AG09319 (cell line): ENCODE measurements around the gene EDN1.

Source experiments
- DNase-seq: peaks from one replicate; pipeline ENCODE4 v3.0.0-alpha.2; 2010; ENCODE audit warnings: low read depth; ENCODE audit errors: extremely low read depth
- TF ChIP-seq, protein P1 (sequence below): IDR thresholded peaks from 2 replicates; pipeline ENCODE4 v1.5.1; 2011; ENCODE audit warnings: low read depth, mild to moderate bottlenecking, inconsistent platforms, low read length, moderate library complexity

EDN1 gene

DNA sequence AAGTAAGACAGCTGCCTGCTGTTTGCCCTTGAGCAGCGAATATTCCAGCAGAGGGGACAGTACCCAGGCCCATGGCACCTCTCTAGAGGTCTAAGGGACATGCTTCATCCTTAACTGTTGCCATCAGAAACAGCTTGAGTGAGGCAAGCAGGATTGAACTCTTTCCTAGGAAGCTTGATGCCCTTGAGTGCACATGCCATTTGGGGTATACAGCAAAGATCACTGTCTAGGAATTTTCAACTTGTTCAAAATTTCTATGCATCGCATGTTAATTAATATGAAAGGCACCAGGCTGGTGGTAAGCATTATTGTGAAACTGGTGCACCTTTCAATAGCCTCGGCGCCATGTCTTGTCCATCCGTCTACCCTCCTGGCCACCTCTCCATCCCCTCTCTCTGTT, 54.1 kb downstream of the EDN1 start:
- no peak for DNase-seq
- TF ChIP-seq, protein P1, sequence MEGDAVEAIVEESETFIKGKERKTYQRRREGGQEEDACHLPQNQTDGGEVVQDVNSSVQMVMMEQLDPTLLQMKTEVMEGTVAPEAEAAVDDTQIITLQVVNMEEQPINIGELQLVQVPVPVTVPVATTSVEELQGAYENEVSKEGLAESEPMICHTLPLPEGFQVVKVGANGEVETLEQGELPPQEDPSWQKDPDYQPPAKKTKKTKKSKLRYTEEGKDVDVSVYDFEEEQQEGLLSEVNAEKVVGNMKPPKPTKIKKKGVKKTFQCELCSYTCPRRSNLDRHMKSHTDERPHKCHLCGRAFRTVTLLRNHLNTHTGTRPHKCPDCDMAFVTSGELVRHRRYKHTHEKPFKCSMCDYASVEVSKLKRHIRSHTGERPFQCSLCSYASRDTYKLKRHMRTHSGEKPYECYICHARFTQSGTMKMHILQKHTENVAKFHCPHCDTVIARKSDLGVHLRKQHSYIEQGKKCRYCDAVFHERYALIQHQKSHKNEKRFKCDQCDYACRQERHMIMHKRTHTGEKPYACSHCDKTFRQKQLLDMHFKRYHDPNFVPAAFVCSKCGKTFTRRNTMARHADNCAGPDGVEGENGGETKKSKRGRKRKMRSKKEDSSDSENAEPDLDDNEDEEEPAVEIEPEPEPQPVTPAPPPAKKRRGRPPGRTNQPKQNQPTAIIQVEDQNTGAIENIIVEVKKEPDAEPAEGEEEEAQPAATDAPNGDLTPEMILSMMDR = no peak

DNA sequence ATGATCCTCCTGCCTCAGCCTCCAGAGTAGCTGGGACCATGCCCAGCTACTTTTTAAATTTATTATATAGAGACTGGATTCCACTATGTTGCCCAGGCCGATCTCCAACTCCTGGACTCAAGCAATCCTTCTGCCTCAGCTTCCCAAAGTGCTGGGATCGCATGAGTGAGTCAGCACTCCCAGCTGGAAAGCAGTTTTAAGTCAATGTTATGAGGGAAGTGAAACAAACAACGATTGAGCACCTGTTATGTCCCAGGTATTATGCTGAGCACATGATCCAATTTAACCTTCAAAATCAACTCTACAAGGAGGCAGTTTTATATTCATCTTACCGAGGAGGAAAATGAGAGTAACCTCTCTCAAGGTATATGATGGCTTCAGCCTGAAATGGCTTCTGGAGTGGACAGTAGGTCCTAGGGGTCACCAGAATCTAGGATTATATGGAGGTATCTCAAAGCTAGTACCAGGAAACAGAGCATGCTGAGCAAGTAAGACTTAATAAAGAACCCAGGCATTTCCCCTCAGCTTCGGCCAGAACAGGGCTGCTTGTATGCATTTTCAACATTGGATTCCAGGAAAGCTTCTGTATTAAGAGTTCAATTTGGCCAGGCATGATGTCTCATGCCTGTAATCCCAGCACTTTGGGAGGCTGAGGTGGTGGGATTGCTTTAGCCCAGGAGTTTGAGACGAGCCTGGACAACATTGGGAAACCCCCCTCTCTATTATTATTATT, 55.0 kb downstream of the EDN1 start:
- TF ChIP-seq, protein P1 = no peak
- DNase-seq = no peak

DNA sequence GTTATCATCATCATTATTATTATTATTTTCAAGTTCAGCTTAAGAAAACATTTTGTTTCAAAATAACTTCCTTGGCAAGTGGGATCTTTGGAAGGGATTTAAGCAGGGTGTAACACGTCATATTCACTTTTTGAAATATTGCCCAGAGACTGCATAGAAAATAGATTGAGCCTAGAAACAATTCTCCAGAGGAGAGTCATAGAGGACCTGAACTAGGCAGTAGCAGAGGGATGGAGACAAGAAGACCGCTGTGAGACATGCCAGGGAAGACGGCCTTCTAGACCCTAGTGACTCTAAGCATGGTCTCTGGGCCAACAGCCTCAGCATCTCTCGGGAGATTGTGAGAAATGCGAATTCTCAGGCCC, 55.5 kb downstream of the EDN1 start:
- no peak for DNase-seq
- TF ChIP-seq, protein P1 = no peak
